HCT116 (cell line): ENCODE results near the gene TMPRSS11E. TPM values are rescaled to one million over a fixed set of nuclear protein-coding genes. Genes with fewer than 3 reads are reported as not detected.
A peak's percentile ranks its signal among the peaks of the same experiment; 100 is the strongest.
"Not testable (repeated sequence)": the region's sequence is repeated elsewhere in the genome, so short reads cannot be mapped to it uniquely, and the experiment has no call there.

ENCODE experiments used
- ATAC-seq: fragments of 200-7000 bp; cut with Tn5 transposase; 2 replicates; pipeline ENCODE4 v1.9.1; 2020; ENCODE audit warnings: mild to moderate bottlenecking, moderate library complexity
- BruUV-seq: library from RNA; stranded (reverse); fragments of 400-500 nt; replicated peaks from 2 replicates; lab custom pipeline; 2021; lab: Mats Ljungman, UMichigan
- CTCF ChIA-PET: fragments of 300-600 bp; sonication (Branson Sonifier 250); formaldehyde crosslinking; loops from one replicate; lab custom pipeline; 2021; ENCODE audit warnings: antibody characterized with exemption; lab: Charles Lee
- POLR2A ChIA-PET: fragments of 300-600, 350-600 bp; sonication (Branson Sonifier 250); formaldehyde crosslinking; loops from one replicate; lab custom pipeline; 2021; ENCODE audit warnings: antibody characterized with exemption; lab: Charles Lee
- RAD21 ChIA-PET, 2 experiments: fragments of 300-600 bp; sonication (Branson Sonifier 250); formaldehyde crosslinking; loops; one replicate each; lab custom pipeline; 2023; ENCODE audit warnings: low total read pairs in 2 of 2; ENCODE audit not compliant: uncharacterized antibody in 2 of 2, unreplicated experiment in 2 of 2, low non-redundant PET in 1 of 2; lab: Charles Lee
- DNase-seq: peaks from one replicate; pipeline ENCODE4 v3.0.0-alpha.2; 2010; ENCODE audit warnings: low read depth, low spot score
- H2AFZ ChIP-seq: fragments of 200-600 bp; shearing (Covaris generic), sonication (generic); 2 replicates; pipeline ENCODE4 v1.6.1; 2017; ENCODE audit warnings: low read depth, mixed run types, mixed read lengths, antibody characterized with exemption, low read length; ENCODE audit not compliant: poor library complexity, severe bottlenecking
- H3K27ac ChIP-seq: 2 replicates; pipeline ENCODE4 v1.5.1; 2012; ENCODE audit warnings: low read depth, low read length
- H3K27me3 ChIP-seq: fragments of 200-600 bp; sonication (generic); 2 replicates; pipeline ENCODE4 v1.6.1; 2016; ENCODE audit warnings: mixed run types, low read length, mixed read lengths; ENCODE audit not compliant: insufficient read depth
- H3K36me3 ChIP-seq, 2 experiments: fragments of 200-500 bp in 1 of 2; fragments of 200-600 bp in 1 of 2; sonication (Bioruptor generic) in 1 of 2; sonication (generic) in 1 of 2; 2 replicates each; pipeline versions ENCODE4 v1.5.1 to v1.6.1; 2014 to 2016; ENCODE audit warnings: low read length in 2 of 2, inconsistent platforms in 1 of 2, mixed read lengths in 1 of 2, mixed run types in 1 of 2; ENCODE audit not compliant: insufficient read depth in 2 of 2, control insufficient read depth in 1 of 2
- H3K4me1 ChIP-seq, 2 experiments: fragments of 200-600 bp in 1 of 2; sonication (generic) in 1 of 2; 2 replicates each; pipeline versions ENCODE4 v1.5.1 to v1.6.1; 2012 to 2017; ENCODE audit warnings: low read length in 2 of 2, inconsistent platforms in 1 of 2, mild to moderate bottlenecking in 1 of 2, mixed read lengths in 1 of 2, mixed run types in 1 of 2, moderate library complexity in 1 of 2; ENCODE audit not compliant: insufficient read depth in 2 of 2, control insufficient read depth in 1 of 2
- H3K4me2 ChIP-seq: fragments of 200-600 bp; sonication (generic); 2 replicates; pipeline ENCODE4 v1.6.1; 2017; ENCODE audit warnings: mixed run types, low read length, mixed read lengths
- H3K4me3 ChIP-seq, 2 experiments: fragments of 200-600 bp in 1 of 2; sonication (generic) in 1 of 2; replicated peaks in 1 of 2; 2 replicates each; pipeline ENCODE4 v1.5.1; 2011 to 2016; ENCODE audit warnings: low read length in 2 of 2, control low read depth in 1 of 2, low read depth in 1 of 2, mild to moderate bottlenecking in 1 of 2, mixed read lengths in 1 of 2, mixed run types in 1 of 2
- H3K79me2 ChIP-seq: fragments of 200-600 bp; sonication (generic); 2 replicates; pipeline ENCODE4 v1.6.1; 2017; ENCODE audit warnings: mild to moderate bottlenecking, mixed run types, low read length, moderate library complexity, mixed read lengths; ENCODE audit not compliant: insufficient read depth
- H3K9ac ChIP-seq: fragments of 200-600 bp; sonication (generic); 2 replicates; pipeline ENCODE4 v1.6.1; 2016; ENCODE audit warnings: low read length, mixed read lengths
- H3K9me2 ChIP-seq: fragments of 200-600 bp; sonication (generic), shearing (Covaris generic); 2 replicates; pipeline ENCODE4 v1.6.1; 2017; ENCODE audit warnings: mixed run types, mild to moderate bottlenecking, moderate library complexity; ENCODE audit not compliant: insufficient read depth
- H3K9me3 ChIP-seq, 2 experiments: fragments of 200-500 bp in 1 of 2; fragments of 200-600 bp in 1 of 2; sonication (Bioruptor generic) in 1 of 2; sonication (generic) in 1 of 2; 2 replicates each; pipeline ENCODE4 v1.6.1; 2014 to 2017; ENCODE audit warnings: low read length in 2 of 2, mixed read lengths in 2 of 2, inconsistent platforms in 1 of 2, low read depth in 1 of 2, mild to moderate bottlenecking in 1 of 2, mixed run types in 1 of 2, moderate library complexity in 1 of 2; ENCODE audit not compliant: control insufficient read depth in 1 of 2, insufficient read depth in 1 of 2
- H4K20me1 ChIP-seq: fragments of 200-600 bp; sonication (generic), shearing (Covaris generic); 2 replicates; pipeline ENCODE4 v1.6.1; 2017; ENCODE audit warnings: mixed run types, mild to moderate bottlenecking, moderate library complexity; ENCODE audit not compliant: insufficient read depth
- EGR1 ChIP-seq: IDR thresholded peaks from 2 replicates; pipeline ENCODE4 v1.6.1; 2012; ENCODE audit warnings: low read depth
- EZH2 ChIP-seq: fragments of 200-600 bp; sonication (generic); IDR thresholded peaks from 2 replicates; pipeline ENCODE4 v1.6.1; 2017; ENCODE audit warnings: antibody characterized with exemption, mixed run types
- REST ChIP-seq: IDR thresholded peaks from 2 replicates; pipeline ENCODE4 v1.6.1; 2012; ENCODE audit warnings: low read depth
- TCF7L2 ChIP-seq: IDR thresholded peaks from 2 replicates; pipeline ENCODE4 v1.7.0; 2011; ENCODE audit warnings: borderline replicate concordance, inconsistent platforms; ENCODE audit not compliant: insufficient read depth, insufficient read length; ENCODE audit errors: extremely low read depth
- YY1 ChIP-seq: IDR thresholded peaks from 2 replicates; pipeline ENCODE4 v1.6.1; 2011; ENCODE audit warnings: low read length, low read depth, moderate library complexity, mild to moderate bottlenecking; ENCODE audit not compliant: insufficient replicate concordance; ENCODE audit errors: extremely low read depth
- intact Hi-C: fragments of 100-400 bp; cut with micrococcal nuclease; formaldehyde crosslinking; loops from 2 replicates; pipeline ENCODE4 v1.10.0; 2022
- total RNA-seq: library from RNA; stranded (reverse); gene quantifications from one replicate; pipeline ENCODE4 v1.2.1, GENCODE V29; 2021; ENCODE audit not compliant: unreplicated experiment

TMPRSS11E gene
- total RNA-seq, 1 experiment from 2014 or later: not detected

GRCh38 chr4:68499021-68499420 lies 51.8 kb downstream of the TMPRSS11E start (continued):
- TF ChIP-seq REST: no peak
- no peak for TF ChIP-seq EZH2
- TF ChIP-seq TCF7L2: no peak
- TF ChIP-seq EGR1: no peak
- no peak for TF ChIP-seq YY1

DNA sequence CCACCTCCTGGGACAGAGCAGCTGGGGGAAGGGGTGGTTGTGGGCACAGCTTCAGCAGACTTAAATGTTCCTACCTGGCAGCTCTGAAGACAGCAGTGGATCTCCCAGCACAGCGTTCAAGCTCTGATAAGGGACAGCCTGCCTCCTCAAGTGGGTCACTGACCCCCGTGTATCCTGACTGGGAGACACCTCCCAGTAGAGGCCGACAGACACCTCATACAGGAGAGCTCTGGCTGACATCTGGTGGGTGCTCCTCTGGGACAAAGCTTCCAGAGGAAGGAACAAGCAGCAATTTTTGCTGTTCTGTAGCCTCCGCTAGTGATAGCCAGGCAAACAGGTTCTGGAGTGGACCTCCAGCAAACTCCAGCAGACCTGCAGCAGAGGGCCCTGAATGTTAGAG lies 56.2 kb downstream of the TMPRSS11E start:
- POLR2A ChIA-PET, H3K27ac ChIP-seq, DNase-seq, H3K9me2 ChIP-seq, H4K20me1 ChIP-seq, H3K4me1 ChIP-seq, H3K79me2 ChIP-seq, H2AFZ ChIP-seq, H3K9ac ChIP-seq, H3K27me3 ChIP-seq, CTCF ChIA-PET, H3K9me3 ChIP-seq, H3K36me3 ChIP-seq, H3K4me3 ChIP-seq, BruUV-seq, H3K4me2 ChIP-seq, intact Hi-C loops, ATAC-seq: not testable (repeated sequence)
- RAD21 ChIA-PET: interaction anchor here in 1 of 2 experiments (0.7 kb wide), 1 partner anchor 667 kb away, joined by 3 read pairs; no protein-coding TSS in a partner anchor

DNA sequence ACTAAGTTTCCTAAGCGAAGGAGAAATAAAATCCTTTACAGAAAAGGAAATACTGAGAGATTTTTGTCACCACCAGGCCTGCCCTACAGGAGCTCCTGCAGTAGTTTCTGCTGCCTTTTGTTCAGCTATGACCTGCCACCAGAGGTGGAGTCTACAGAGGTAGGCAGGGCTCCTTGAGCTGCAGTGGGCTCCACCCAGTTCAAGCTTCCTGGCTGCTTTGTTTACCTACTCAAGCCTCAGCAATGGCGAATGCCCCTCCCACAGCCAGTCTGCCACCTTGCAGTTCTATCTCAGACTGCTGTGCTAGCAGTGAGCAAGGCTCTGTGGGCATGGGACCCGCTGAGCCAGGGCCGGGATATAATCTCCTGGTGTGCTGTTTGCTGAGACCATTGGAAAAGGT lies 57.6 kb downstream of the TMPRSS11E start:
- H3K27me3 ChIP-seq, POLR2A ChIA-PET, H3K4me1 ChIP-seq, H3K79me2 ChIP-seq, intact Hi-C loops, H3K9ac ChIP-seq, H3K9me3 ChIP-seq, CTCF ChIA-PET, H3K27ac ChIP-seq, RAD21 ChIA-PET, H3K4me2 ChIP-seq, H2AFZ ChIP-seq, H4K20me1 ChIP-seq, DNase-seq, BruUV-seq, H3K9me2 ChIP-seq, H3K4me3 ChIP-seq, H3K36me3 ChIP-seq: not testable (repeated sequence)
- peak; percentile 54; the same call in 1 of the 2 replicates for ATAC-seq

DNA sequence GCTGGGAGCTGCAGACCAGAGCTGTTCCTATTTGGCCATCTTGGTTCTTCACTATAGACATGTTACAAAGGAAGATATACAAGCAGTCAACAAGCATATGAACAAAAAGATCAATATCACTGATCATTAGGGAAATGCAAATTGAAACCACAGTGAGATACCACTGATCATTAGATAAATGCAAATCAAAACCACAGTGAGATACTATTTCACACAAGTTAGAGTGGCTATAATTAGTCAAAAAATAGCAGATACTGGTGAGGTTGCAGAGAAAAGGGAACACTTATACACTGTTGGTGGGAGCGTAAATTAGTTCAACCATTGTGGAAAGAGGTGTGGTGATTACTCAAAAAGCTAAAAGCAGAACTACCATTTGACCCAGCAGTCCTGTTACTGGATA lies 58.2 kb downstream of the TMPRSS11E start:
- H3K4me2 ChIP-seq, H2AFZ ChIP-seq, DNase-seq, CTCF ChIA-PET, H3K9me3 ChIP-seq, BruUV-seq, intact Hi-C loops, H3K27ac ChIP-seq, H3K9ac ChIP-seq, RAD21 ChIA-PET, ATAC-seq, H3K4me1 ChIP-seq, H3K4me3 ChIP-seq, H3K27me3 ChIP-seq, H3K9me2 ChIP-seq, H4K20me1 ChIP-seq, H3K36me3 ChIP-seq, POLR2A ChIA-PET, H3K79me2 ChIP-seq: not testable (repeated sequence)
